Measurements from ENCODE around the gene TPSG1.

GRCh38 chr16:1184156-1184868 lies 40.8 kb downstream of the TPSG1 start:
- TF ChIP-seq CTCF (IDR thresholded peaks at IDR 0.05) (peak in 3 of 4 experiments; percentile 44 to 72 (median 61)), POLR2AphosphoS5 (IDR thresholded peaks at IDR 0.05) (peak; percentile 73), POLR2A (IDR thresholded peaks at IDR 0.05) (no peak), EP300 (IDR thresholded peaks at IDR 0.05) (no peak)
